Lower leg skin (tissue), 3 donors: Measurements from ENCODE around the gene DENND1C.

Source experiments
- POLR2A ChIP-seq, 2 donors: fragments of 450-650 bp; IDR thresholded peaks; one replicate each; pipeline ENCODE4 v1.6.1; 2016 to 2017; ENCODE audit warnings: antibody characterized with exemption in 2 of 2, mild to moderate bottlenecking in 1 of 2, moderate library complexity in 1 of 2
- TF ChIP-seq, protein P1 (sequence below), 3 donors: fragments of 450-650 bp; IDR thresholded peaks; one replicate each; pipeline ENCODE4 v1.5.1; 2016; ENCODE audit warnings: antibody characterized with exemption in 3 of 3, mild to moderate bottlenecking in 3 of 3, moderate library complexity in 2 of 3

DNA sequence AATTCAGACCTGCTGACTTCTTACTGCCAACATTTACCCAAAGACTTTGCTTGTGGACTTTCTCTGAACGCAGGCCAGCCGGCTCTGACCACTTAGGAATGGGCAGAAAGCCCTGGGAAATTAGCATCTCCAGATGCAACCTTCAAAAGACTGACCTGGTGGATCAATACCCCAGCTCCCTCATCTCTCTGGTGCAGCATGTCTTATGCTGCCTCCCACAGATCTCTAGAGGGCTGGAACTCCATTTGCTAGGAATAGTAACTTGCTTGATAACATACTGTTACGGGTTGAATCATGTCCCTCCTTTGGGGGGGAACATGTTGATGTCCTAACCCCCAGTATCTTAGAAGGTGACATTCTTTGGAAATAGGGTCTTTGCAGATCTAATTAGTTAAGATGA lies 35.1 kb downstream of the DENND1C start:
- TF ChIP-seq POLR2A (IDR thresholded peaks at IDR 0.05): no peak
- TF ChIP-seq, protein P1, sequence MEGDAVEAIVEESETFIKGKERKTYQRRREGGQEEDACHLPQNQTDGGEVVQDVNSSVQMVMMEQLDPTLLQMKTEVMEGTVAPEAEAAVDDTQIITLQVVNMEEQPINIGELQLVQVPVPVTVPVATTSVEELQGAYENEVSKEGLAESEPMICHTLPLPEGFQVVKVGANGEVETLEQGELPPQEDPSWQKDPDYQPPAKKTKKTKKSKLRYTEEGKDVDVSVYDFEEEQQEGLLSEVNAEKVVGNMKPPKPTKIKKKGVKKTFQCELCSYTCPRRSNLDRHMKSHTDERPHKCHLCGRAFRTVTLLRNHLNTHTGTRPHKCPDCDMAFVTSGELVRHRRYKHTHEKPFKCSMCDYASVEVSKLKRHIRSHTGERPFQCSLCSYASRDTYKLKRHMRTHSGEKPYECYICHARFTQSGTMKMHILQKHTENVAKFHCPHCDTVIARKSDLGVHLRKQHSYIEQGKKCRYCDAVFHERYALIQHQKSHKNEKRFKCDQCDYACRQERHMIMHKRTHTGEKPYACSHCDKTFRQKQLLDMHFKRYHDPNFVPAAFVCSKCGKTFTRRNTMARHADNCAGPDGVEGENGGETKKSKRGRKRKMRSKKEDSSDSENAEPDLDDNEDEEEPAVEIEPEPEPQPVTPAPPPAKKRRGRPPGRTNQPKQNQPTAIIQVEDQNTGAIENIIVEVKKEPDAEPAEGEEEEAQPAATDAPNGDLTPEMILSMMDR (IDR thresholded peaks at IDR 0.05): no peak
